Astrocyte of the cerebellum (primary cell): ENCODE results near the gene CALML3.
A peak's percentile ranks its signal among the peaks of the same experiment; 100 is the strongest.

Experiments
- DNase-seq: peaks from one replicate; pipeline ENCODE4 v3.0.0-alpha.2; 2011; ENCODE audit warnings: low read depth
- H3K4me3 ChIP-seq: 2 replicates; pipeline ENCODE4 v1.5.1; 2011; ENCODE audit warnings: mild to moderate bottlenecking, low read depth, low read length, moderate library complexity
- CTCF ChIP-seq: IDR thresholded peaks from 2 replicates; pipeline ENCODE4 v1.5.1; 2012; ENCODE audit warnings: low read length, low read depth, moderate library complexity, mild to moderate bottlenecking; ENCODE audit errors: missing control alignments
- in situ Hi-C: cut with HindIII; loops from 2 replicates; pipeline ENCODE4 v1.10.0; 2017; ENCODE audit warnings: low sequenced_read_pairs

CALML3 gene

GRCh38 chr10:5537684-5538083 is 12.9 kb downstream of the CALML3 start:
- in situ Hi-C loops, result no loop called here
- no peak for DNase-seq
- no peak overlapping the region for H3K4me3 ChIP-seq
- no peak for TF ChIP-seq CTCF

- H3K4me3 ChIP-seq, result no peak overlapping the region
- no peak for TF ChIP-seq CTCF
- DNase-seq, result peak; percentile 49
Observed at GRCh38 chr10:5538446-5538845, 13.7 kb downstream of the CALML3 start.

DNA sequence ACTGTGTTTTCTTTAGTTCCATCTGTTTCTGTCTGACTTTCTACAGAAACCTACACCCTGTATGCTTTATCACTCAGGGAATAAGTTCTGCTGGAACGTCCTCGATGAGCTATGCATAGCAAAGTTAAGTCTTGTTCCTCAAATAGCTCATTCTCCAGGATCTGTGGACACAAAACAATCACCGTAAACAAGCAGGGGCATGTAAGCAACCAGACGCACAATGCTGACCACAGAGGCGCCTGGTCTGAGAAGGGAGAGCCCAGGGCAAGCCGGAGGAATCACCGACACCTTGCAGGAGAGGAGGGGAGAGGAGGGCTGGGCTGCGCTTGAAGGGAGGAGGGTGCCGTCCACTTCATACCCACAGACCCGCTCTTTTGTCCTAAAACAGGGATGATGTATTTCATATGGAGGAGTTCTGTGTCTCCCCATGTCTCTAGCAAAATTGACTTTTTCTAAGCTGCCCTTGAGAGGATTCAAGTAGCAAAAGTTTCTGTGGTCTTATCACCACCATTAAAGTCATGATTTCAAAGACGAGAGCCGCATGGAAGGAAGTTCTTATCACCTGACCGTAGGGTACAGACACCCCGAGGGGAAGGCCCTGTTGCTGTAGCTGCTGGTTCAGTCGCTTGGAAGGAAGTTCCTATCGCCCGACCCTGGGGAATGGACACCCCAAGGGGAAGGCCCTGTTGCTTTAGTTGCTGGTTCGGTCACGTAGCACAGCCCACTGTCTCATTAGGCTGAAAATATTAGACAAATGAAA is 14.3 kb downstream of the CALML3 start:
- TF ChIP-seq CTCF, result no peak
- no peak overlapping the region for H3K4me3 ChIP-seq
- DNase-seq, result no peak
- in situ Hi-C loops, result no loop called here

More at GRCh38 chr10:5538446-5538845, 13.7 kb downstream of the CALML3 start:
- in situ Hi-C loops, result no loop called here

- no peak overlapping the region for H3K4me3 ChIP-seq
- TF ChIP-seq CTCF, result no peak
- DNase-seq, result no peak
- in situ Hi-C loops, result no loop called here
Observed at GRCh38 chr10:5540080-5540479, 15.3 kb downstream of the CALML3 start.

- TF ChIP-seq CTCF, result no peak
- in situ Hi-C loops, result no loop called here
- DNase-seq, result no peak
- no peak overlapping the region for H3K4me3 ChIP-seq
Observed at GRCh38 chr10:5540891-5541290, 16.1 kb downstream of the CALML3 start.

GRCh38 chr10:5542100-5542499 is 17.3 kb downstream of the CALML3 start:
- DNase-seq, result no peak

More at GRCh38 chr10:5542100-5542499, 17.3 kb downstream of the CALML3 start:
- no peak for TF ChIP-seq CTCF
- no peak overlapping the region for H3K4me3 ChIP-seq
- in situ Hi-C loops, result no loop called here
